Kidney epithelial cell (primary cell): ENCODE results near the gene HOXA11. TPM values are rescaled to one million over a fixed set of nuclear protein-coding genes. Genes with fewer than 3 reads are reported as not detected.
A peak's percentile ranks its signal among the peaks of the same experiment; 100 is the strongest.

Experiments used
- DNase-seq: peaks from one replicate; pipeline ENCODE4 v3.0.0-alpha.2; 2010; ENCODE audit warnings: low read depth
- H3K27me3 ChIP-seq: 2 replicates; pipeline ENCODE4 v1.6.0; 2011; ENCODE audit warnings: low read length; ENCODE audit not compliant: control insufficient read depth, insufficient read depth
- H3K36me3 ChIP-seq: 2 replicates; pipeline ENCODE4 v1.5.1; 2011; ENCODE audit warnings: low read length; ENCODE audit not compliant: control insufficient read depth, insufficient read depth
- H3K4me3 ChIP-seq: 2 replicates; pipeline ENCODE4 v1.5.1; 2011; ENCODE audit warnings: low read depth, mild to moderate bottlenecking, control low read depth, low read length
- total RNA-seq: library from RNA; depleted of rRNA; stranded (reverse); fragments of >200 nt; gene quantifications from 2 replicates; pipeline ENCODE4 v1.2.3, GENCODE V29; 2015
- TF ChIP-seq, protein P1 (sequence below): IDR thresholded peaks from 2 replicates; pipeline ENCODE4 v1.5.1; 2011; ENCODE audit warnings: mild to moderate bottlenecking, moderate library complexity, low read length, control low read depth, inconsistent platforms; ENCODE audit not compliant: insufficient read depth, poor library complexity, severe bottlenecking

The HOXA11 gene
- total RNA-seq, 1 donor from 2014 or later: 17.3 TPM

DNA sequence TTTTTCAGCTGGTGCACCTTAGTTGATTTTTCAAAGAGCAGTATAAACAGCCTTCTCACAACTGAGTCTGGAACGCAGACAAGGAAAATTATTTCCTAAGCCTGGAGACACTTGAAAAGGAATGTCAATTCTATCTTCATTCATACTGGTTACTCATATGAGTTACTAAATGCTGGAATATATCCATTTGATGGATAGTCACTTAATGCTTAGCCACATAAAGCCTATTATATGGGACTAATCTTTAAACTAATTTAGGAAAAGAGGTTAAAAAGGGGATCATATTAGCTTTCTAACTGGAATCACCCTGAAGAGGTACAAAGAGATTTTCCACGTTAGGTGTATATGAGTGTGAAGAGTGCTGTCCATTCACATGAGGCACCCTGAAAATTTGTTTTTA is 52.8 kb downstream of the HOXA11 start:
- Histone ChIP-seq H3K4me3 (no peak overlapping the region), H3K36me3 (peaks cover 1% of the 10 kb centered on the region), H3K27me3 (no peaks in the 10 kb centered on the region)
- no peak for DNase-seq
- TF ChIP-seq, protein P1, sequence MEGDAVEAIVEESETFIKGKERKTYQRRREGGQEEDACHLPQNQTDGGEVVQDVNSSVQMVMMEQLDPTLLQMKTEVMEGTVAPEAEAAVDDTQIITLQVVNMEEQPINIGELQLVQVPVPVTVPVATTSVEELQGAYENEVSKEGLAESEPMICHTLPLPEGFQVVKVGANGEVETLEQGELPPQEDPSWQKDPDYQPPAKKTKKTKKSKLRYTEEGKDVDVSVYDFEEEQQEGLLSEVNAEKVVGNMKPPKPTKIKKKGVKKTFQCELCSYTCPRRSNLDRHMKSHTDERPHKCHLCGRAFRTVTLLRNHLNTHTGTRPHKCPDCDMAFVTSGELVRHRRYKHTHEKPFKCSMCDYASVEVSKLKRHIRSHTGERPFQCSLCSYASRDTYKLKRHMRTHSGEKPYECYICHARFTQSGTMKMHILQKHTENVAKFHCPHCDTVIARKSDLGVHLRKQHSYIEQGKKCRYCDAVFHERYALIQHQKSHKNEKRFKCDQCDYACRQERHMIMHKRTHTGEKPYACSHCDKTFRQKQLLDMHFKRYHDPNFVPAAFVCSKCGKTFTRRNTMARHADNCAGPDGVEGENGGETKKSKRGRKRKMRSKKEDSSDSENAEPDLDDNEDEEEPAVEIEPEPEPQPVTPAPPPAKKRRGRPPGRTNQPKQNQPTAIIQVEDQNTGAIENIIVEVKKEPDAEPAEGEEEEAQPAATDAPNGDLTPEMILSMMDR: no peak

DNA sequence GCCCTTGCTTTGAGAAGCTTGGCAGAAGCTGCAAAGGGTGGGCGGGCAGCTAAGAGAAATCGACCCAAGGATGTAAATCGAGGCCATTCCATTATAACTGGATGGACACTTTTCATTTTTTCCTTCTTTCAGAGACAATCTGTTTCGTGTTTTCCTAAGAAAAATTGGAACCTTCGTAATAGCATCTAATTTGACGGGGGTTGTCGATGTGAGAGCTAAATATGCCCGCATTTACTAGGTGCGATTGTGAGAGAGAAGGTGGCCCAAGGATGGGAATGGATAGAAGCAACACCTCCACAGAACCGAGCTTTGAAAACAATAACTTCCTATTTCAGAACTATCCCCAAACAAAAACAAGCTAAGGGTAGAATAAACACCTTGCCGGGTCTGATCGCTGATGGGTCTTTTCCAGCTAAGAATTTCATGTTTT is 53.6 kb downstream of the HOXA11 start:
- DNase-seq: no peak
- Histone ChIP-seq H3K36me3 (peaks cover 1% of the 10 kb centered on the region), H3K4me3 (peak overlapping the region; percentile 41), H3K27me3 (no peaks in the 10 kb centered on the region)
- TF ChIP-seq, protein P1: no peak

Other genes starting within 250 kb of the HOXA11 start
- 2.8 and 4.3 TPM in 2 replicates for gene HOXA1, start 89.2 kb downstream of the HOXA11 start, total RNA-seq
- 0.34 and 1.1 TPM in 2 replicates for gene HOXA2, start 82.5 kb downstream of the HOXA11 start, total RNA-seq
- 4.5 and 7.4 TPM in 2 replicates for gene HOXA4, start 54.5 kb downstream of the HOXA11 start, total RNA-seq
- 18.8 and 19.1 TPM in 2 replicates for gene HOXA5, start 41.6 kb downstream of the HOXA11 start, total RNA-seq
- 4.8 and 10.5 TPM in 2 replicates for gene HOXA6, start 37.5 kb downstream of the HOXA11 start, total RNA-seq
- 17.3 and 26.4 TPM in 2 replicates for gene HOXA3, start 32.6 kb downstream of the HOXA11 start, total RNA-seq
- 28.8 and 34.2 TPM in 2 replicates for gene HOXA7, start 28.6 kb downstream of the HOXA11 start, total RNA-seq
- gene HOXA9, start 19.7 kb downstream of the HOXA11 start, total RNA-seq: 46.5 and 53.7 TPM in 2 replicates
- 29.1 and 30.9 TPM in 2 replicates for gene HOXA10, start 10.9 kb downstream of the HOXA11 start, total RNA-seq
- not detected in 2 replicates for gene HOXA13, start 14.9 kb upstream of the HOXA11 start, total RNA-seq
- not detected in 2 replicates for gene EVX1, start 57.6 kb upstream of the HOXA11 start, total RNA-seq